VCaP (cell line): ENCODE results near the gene C1orf174.
A peak's percentile ranks its signal among the peaks of the same experiment; 100 is the strongest.

ENCODE experiments used
- H3K27ac ChIP-seq: fragments of 450-650 bp; 2 replicates; pipeline ENCODE4 v1.5.1; 2017
- TF ChIP-seq, protein P1 (sequence below): fragments of 450-650 bp; conservative IDR thresholded peaks from 2 replicates; pipeline ENCODE4 v1.5.1; 2017; ENCODE audit warnings: mild to moderate bottlenecking, moderate library complexity

The C1orf174 gene

GRCh38 chr1:3896396-3897000 lies 3.6 kb downstream of the C1orf174 start:
- TF ChIP-seq, protein P1, sequence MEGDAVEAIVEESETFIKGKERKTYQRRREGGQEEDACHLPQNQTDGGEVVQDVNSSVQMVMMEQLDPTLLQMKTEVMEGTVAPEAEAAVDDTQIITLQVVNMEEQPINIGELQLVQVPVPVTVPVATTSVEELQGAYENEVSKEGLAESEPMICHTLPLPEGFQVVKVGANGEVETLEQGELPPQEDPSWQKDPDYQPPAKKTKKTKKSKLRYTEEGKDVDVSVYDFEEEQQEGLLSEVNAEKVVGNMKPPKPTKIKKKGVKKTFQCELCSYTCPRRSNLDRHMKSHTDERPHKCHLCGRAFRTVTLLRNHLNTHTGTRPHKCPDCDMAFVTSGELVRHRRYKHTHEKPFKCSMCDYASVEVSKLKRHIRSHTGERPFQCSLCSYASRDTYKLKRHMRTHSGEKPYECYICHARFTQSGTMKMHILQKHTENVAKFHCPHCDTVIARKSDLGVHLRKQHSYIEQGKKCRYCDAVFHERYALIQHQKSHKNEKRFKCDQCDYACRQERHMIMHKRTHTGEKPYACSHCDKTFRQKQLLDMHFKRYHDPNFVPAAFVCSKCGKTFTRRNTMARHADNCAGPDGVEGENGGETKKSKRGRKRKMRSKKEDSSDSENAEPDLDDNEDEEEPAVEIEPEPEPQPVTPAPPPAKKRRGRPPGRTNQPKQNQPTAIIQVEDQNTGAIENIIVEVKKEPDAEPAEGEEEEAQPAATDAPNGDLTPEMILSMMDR: no peak
- H3K27ac ChIP-seq: no peak overlapping the region

GRCh38 chr1:3895951-3896325 lies 4.1 kb downstream of the C1orf174 start:
- TF ChIP-seq, protein P1: no peak
- no peak overlapping the region for H3K27ac ChIP-seq

GRCh38 chr1:3895279-3895950 lies 4.7 kb downstream of the C1orf174 start:
- H3K27ac ChIP-seq: no peak overlapping the region
- TF ChIP-seq, protein P1: no peak

DNA sequence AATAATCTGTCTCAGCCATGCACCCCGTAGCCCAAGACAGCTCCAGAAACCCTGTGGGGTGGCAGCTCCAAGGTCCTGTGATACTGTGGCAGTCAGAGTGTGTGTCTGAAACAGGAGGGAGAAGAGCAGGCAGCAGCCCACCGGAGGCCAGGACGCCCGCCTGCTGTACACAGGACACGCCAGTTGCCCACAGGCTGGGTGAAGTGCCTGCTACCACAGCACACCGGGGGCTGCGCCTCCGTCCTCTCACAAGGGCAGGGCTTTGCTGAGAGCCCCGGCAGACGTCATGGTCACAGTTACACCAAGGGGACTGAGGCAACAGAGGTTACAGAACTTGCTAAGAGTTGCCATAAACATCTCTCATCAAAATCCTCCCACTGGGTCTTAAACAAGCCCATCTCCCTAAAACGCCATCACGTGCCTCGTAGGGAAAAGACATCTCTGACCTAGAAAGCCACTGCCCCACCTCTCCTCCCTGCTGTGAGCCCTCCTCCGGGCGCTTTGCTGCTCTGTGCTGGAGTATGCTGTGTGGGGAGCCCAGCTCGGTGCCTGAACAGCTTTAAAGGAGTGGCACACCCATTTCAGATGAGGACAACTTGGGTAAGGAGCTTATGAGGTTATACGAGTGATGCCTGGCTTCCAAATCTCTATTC lies 5.3 kb downstream of the C1orf174 start:
- TF ChIP-seq, protein P1: no peak

DNA sequence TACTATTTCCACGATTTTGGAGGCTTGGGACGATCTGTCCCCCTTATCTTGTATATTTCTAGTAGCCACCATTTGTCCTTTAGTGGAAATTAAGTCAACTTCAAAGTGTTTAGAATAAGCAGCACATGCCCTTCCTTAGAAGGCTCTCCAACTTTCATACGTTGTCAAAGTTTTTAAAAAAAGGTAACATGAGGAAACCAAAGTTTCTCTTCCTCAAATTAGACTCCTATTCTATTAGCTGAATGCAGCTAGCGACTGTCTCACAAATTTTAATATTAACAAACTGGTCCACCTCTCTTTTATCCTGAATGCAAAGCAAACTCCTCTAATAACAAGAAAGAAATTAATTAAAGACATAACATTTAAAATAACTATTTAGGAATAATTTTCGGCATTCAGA lies 6.9 kb downstream of the C1orf174 start:
- H3K27ac ChIP-seq: peak overlapping the region; percentile 67
- TF ChIP-seq, protein P1: no peak

More for the DNA sequence above, 5.3 kb downstream of the C1orf174 start:
- no peak overlapping the region for H3K27ac ChIP-seq

DNA sequence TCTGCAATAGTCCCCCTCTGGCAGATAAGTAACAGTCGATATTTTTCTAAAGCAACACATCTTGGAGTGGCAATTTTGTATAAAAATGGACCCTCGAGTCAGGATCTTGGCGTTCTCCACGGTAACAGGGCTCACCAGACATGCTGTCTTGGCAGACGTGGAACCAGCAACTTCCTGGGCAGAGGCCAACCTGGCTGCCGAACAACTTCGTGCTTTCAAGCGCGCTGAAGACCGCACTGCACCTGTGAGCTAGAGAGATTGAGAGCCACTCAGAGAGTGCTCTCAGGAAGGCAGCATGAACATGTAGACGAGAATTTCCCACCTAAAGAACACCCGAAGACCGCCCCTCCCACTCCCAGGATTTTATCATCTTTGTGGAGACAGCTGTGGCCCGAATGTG lies 7.3 kb downstream of the C1orf174 start:
- peak overlapping the region; percentile 67 for H3K27ac ChIP-seq
- TF ChIP-seq, protein P1: no peak

- TF ChIP-seq, protein P1: 0 out of 2 replicates have a peak, but pooled peaks have one; percentile 17
Observed at GRCh38 chr1:3891329-3891865, 8.7 kb downstream of the C1orf174 start.

More at GRCh38 chr1:3891329-3891865, 8.7 kb downstream of the C1orf174 start:
- H3K27ac ChIP-seq: no peak overlapping the region
